GM19438 (cell line): ENCODE measurements around the gene CTSW.

ENCODE experiments used
- ATAC-seq: cut with Tn5 transposase; IDR thresholded peaks from one replicate; pipeline ENCODE4 v1.9.1; 2021; ENCODE audit warnings: low read depth; ENCODE audit not compliant: unreplicated experiment

Gene CTSW

GRCh38 chr11:65866509-65867283 is 12.9 kb upstream of the CTSW start:
- no peak for ATAC-seq

GRCh38 chr11:65867284-65868071 is 12.2 kb upstream of the CTSW start:
- no peak for ATAC-seq

GRCh38 chr11:65868076-65868667 is 11.5 kb upstream of the CTSW start:
- no peak for ATAC-seq

- ATAC-seq: no peak
Measured at GRCh38 chr11:65868907-65869306, 10.7 kb upstream of the CTSW start.

- ATAC-seq: no peak
Measured at GRCh38 chr11:65869643-65870306, 9.9 kb upstream of the CTSW start.

- ATAC-seq: no peak
Measured at GRCh38 chr11:65870307-65870658, 9.4 kb upstream of the CTSW start.

- ATAC-seq: no peak
Measured at GRCh38 chr11:65870706-65871681, 8.6 kb upstream of the CTSW start.

GRCh38 chr11:65871811-65872548 is 7.7 kb upstream of the CTSW start:
- ATAC-seq: no peak

- ATAC-seq: no peak
Measured at GRCh38 chr11:65872586-65873317, 6.9 kb upstream of the CTSW start, which contains the start of gene EFEMP2. EFEMP2 (minus strand) TSS chr11:65872800; CDS start chr11:65872354, 446 bp downstream.

- peak; percentile 73 for ATAC-seq
Measured at GRCh38 chr11:65873318-65874156, 6.1 kb upstream of the CTSW start.

GRCh38 chr11:65880027-65880426 is 390 bp downstream of the CTSW start:
- ATAC-seq: no peak

- ATAC-seq: no peak
Measured at GRCh38 chr11:65880844-65881421, 1.3 kb downstream of the CTSW start.

- ATAC-seq: no peak
Measured at GRCh38 chr11:65882120-65883057, 2.8 kb downstream of the CTSW start.

- ATAC-seq: no peak
Measured at GRCh38 chr11:65883058-65883761, 3.6 kb downstream of the CTSW start.
